ENCODE measurements around the gene OR1C1.

DNA sequence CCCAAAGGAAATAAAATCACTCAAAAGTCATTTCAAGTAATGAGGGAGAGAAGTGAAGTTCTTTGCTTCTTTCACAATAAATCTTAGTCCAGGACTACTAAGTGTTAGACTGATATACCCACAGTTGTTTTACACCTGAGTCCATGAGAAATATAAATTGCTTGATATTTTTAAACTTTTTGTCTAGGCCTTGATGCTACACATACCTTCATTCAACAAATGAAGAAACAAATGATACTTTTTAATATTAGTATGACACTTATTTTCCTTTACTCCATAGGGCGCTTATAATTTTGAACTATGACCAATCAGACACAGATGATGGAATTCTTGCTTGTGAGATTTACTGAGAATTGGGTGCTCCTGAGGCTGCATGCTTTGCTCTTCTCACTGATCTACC lies 22.0 kb downstream of the OR1C1 start, which contains the start of gene OR14K1:
- TF ChIP-seq, protein P1, sequence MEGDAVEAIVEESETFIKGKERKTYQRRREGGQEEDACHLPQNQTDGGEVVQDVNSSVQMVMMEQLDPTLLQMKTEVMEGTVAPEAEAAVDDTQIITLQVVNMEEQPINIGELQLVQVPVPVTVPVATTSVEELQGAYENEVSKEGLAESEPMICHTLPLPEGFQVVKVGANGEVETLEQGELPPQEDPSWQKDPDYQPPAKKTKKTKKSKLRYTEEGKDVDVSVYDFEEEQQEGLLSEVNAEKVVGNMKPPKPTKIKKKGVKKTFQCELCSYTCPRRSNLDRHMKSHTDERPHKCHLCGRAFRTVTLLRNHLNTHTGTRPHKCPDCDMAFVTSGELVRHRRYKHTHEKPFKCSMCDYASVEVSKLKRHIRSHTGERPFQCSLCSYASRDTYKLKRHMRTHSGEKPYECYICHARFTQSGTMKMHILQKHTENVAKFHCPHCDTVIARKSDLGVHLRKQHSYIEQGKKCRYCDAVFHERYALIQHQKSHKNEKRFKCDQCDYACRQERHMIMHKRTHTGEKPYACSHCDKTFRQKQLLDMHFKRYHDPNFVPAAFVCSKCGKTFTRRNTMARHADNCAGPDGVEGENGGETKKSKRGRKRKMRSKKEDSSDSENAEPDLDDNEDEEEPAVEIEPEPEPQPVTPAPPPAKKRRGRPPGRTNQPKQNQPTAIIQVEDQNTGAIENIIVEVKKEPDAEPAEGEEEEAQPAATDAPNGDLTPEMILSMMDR (IDR thresholded peaks at IDR 0.05): no peak
- TF ChIP-seq, protein P2, sequence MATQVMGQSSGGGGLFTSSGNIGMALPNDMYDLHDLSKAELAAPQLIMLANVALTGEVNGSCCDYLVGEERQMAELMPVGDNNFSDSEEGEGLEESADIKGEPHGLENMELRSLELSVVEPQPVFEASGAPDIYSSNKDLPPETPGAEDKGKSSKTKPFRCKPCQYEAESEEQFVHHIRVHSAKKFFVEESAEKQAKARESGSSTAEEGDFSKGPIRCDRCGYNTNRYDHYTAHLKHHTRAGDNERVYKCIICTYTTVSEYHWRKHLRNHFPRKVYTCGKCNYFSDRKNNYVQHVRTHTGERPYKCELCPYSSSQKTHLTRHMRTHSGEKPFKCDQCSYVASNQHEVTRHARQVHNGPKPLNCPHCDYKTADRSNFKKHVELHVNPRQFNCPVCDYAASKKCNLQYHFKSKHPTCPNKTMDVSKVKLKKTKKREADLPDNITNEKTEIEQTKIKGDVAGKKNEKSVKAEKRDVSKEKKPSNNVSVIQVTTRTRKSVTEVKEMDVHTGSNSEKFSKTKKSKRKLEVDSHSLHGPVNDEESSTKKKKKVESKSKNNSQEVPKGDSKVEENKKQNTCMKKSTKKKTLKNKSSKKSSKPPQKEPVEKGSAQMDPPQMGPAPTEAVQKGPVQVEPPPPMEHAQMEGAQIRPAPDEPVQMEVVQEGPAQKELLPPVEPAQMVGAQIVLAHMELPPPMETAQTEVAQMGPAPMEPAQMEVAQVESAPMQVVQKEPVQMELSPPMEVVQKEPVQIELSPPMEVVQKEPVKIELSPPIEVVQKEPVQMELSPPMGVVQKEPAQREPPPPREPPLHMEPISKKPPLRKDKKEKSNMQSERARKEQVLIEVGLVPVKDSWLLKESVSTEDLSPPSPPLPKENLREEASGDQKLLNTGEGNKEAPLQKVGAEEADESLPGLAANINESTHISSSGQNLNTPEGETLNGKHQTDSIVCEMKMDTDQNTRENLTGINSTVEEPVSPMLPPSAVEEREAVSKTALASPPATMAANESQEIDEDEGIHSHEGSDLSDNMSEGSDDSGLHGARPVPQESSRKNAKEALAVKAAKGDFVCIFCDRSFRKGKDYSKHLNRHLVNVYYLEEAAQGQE (IDR thresholded peaks at IDR 0.05): no peak
- TF ChIP-seq JUN (IDR thresholded peaks at IDR 0.05) (no peak), HES2 (IDR thresholded peaks at IDR 0.05) (no peak), ESRRA (IDR thresholded peaks at IDR 0.05; ENCODE audit: borderline replicate concordance, low read length) (no peak), SMC3 (IDR thresholded peaks at IDR 0.05) (no peak), POLR2AphosphoS2 (conservative IDR thresholded peaks at IDR 0.05; ENCODE audit: low read length) (no peak), RAD21 (conservative IDR thresholded peaks at IDR 0.05 in 1 of 2, IDR thresholded peaks at IDR 0.05 in 1 of 2) (no peak), JUNB (IDR thresholded peaks at IDR 0.05) (no peak)
